Activated CD4-positive, alpha-beta T cell treated with anti-CD3 and anti-CD28 coated beads, Interleukin-2, amount 10 ng/mL, durations not matched to agents 7 days and 5 days (primary cell): ENCODE results near the gene TMEFF1. TPM values are rescaled to one million over a fixed set of nuclear protein-coding genes. Genes with fewer than 3 reads are reported as not detected.

Experiments
- CTCF ChIA-PET: fragments of 350-600 bp; sonication (Branson Sonifier 250); formaldehyde crosslinking; loops from one replicate; lab custom pipeline; 2021; ENCODE audit warnings: antibody characterized with exemption; lab: Charles Lee
- POLR2A ChIA-PET: fragments of 350-600 bp; sonication (Branson Sonifier 250); formaldehyde crosslinking; loops from one replicate; lab custom pipeline; 2021; ENCODE audit warnings: antibody characterized with exemption; lab: Charles Lee
- DNase-seq: peaks from one replicate; pipeline ENCODE4 v3.0.0-alpha.2; 2020
- H3K27ac Mint-ChIP-seq: one replicate; pipeline ENCODE4 v1.8.0; 2021; ENCODE audit warnings: mild to moderate bottlenecking, moderate library complexity, mixed read lengths
- H3K27me3 Mint-ChIP-seq: one replicate; pipeline ENCODE4 v1.8.0; 2021; ENCODE audit warnings: mixed read lengths
- H3K36me3 Mint-ChIP-seq: one replicate; pipeline ENCODE4 v1.8.0; 2021; ENCODE audit warnings: low read depth, mixed read lengths
- H3K4me1 Mint-ChIP-seq: one replicate; pipeline ENCODE4 v1.8.0; 2021; ENCODE audit warnings: mixed read lengths
- H3K4me3 Mint-ChIP-seq: one replicate; pipeline ENCODE4 v1.8.0; 2021; ENCODE audit warnings: mild to moderate bottlenecking, moderate library complexity, mixed read lengths
- H3K9me3 Mint-ChIP-seq: one replicate; pipeline ENCODE4 v1.8.0; 2021; ENCODE audit warnings: mixed read lengths
- total RNA-seq, 2 experiments: library from RNA; stranded (reverse); gene quantifications; one replicate each; pipeline ENCODE4 v1.2.3, GENCODE V29; 2021

TMEFF1 gene
- total RNA-seq, 2 experiments from 2014 or later = not detected

DNA sequence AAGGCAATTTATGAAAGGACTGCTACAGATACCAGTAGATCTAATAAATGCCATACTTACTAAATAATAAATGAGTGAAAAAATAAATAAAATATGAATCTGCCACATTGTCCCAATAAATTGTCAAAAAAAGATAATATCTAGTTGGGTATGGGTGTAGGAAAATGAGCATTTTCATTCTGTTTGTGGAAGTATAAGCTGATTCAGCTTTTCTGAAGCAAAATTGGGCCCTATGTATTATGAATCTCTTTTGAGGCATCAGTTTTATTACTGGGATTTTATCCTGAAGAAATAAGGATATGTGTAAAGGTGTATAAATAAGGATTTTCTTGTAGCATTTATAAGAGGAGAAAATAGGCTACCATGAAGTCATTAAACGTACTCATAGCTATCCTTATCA, 151.0 kb downstream of the TMEFF1 start:
- POLR2A ChIA-PET = no interaction called here
- no peak for DNase-seq

GRCh38 chr9:100626949-100627348, 154.0 kb downstream of the TMEFF1 start:
- H3K4me1 Mint-ChIP-seq = no peaks in the 10 kb centered on the region
- ChIA-PET CTCF (no interaction called here), POLR2A (no interaction called here)
- DNase-seq = no peak
- no peaks in the 10 kb centered on the region for H3K9me3 Mint-ChIP-seq
- H3K4me3 Mint-ChIP-seq = no peak overlapping the region
- H3K27ac Mint-ChIP-seq = no peak overlapping the region
- H3K27me3 Mint-ChIP-seq = peaks cover 2% of the 10 kb centered on the region
- no peaks in the 10 kb centered on the region for H3K36me3 Mint-ChIP-seq

More for the DNA sequence above, 151.0 kb downstream of the TMEFF1 start:
- no peak overlapping the region for H3K27ac Mint-ChIP-seq
- no peaks in the 10 kb centered on the region for H3K27me3 Mint-ChIP-seq
- no peaks in the 10 kb centered on the region for H3K4me1 Mint-ChIP-seq
- CTCF ChIA-PET = no interaction called here
- no peaks in the 10 kb centered on the region for H3K9me3 Mint-ChIP-seq
- H3K36me3 Mint-ChIP-seq = no peaks in the 10 kb centered on the region
- no peak overlapping the region for H3K4me3 Mint-ChIP-seq

Other genes with a start within 250 kb of the TMEFF1 start
- gene TEX10, start 120.2 kb upstream of the TMEFF1 start, total RNA-seq = 10 to 100 TPM; 18.5 to 20.1 TPM
- 10 to 100 TPM; 13.4 to 16.3 TPM for gene MSANTD3, start 46.0 kb upstream of the TMEFF1 start, total RNA-seq
- under 1 TPM; 0.10 to 0.12 TPM for gene CAVIN4, start 104.9 kb downstream of the TMEFF1 start, total RNA-seq